CD4-positive, alpha-beta T cell treated with Interleukin-6 at 100 ng/mL for 8 hours (primary cell): ENCODE measurements around the gene GNS.
"Not testable (repeated sequence)": the region's sequence is repeated elsewhere in the genome, so short reads cannot be mapped to it uniquely, and the experiment has no call there.

Source experiments
- DNase-seq: peaks from one replicate; pipeline ENCODE4 v3.0.0-alpha.2; 2020; ENCODE audit warnings: mixed read lengths, low spot score

Gene GNS

DNA sequence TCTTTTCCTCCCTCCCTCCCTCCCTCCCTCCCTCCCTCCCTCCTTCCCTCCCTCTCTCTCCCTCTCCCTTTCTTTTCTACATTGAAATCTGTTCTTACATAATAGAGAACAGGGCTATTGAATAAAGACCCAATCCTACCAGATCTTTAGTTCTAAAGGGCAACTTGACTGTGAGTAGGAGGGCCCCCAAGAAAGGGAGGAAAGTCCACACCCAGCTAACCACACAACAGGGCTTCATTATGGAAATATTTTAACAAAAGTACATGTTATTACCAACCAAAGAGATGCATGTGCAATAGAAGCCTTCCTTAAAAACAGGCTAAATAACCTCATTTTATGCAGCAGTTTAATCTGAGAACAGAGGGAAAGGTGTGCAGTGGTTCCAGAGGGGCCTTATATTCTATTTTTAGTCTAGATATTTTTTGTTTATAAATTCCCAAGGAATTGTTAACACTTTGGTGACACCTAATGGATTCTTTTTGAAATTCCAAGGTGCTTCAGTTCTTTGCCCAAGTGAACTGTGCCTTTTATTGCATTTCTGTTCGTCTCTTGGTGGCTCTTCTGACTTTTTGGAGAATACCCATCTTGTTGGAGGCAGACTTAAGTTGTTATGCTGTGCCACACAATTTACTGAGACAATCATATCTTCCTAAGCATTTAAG is 63.0 kb downstream of the GNS start:
- peak; percentile 20 for DNase-seq

DNA sequence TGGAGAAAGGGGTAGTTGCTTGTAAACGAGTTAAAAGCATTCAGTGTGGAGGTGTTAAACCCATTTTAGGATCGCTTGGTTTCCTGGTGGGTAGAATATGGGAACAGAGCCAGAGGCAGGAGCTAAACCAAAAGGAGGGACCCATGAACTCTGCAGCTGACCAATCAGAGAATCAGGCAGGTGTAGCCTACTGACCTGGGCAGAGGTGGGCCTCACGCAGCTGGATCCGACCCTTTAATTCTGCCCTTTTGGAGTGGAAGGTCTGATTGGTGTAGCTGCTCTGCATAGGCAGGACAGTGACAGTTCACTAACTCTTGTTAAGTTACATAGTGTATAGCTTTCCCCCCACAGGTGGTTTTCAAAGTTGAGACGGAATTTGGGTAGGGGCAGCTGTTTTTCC is 63.7 kb downstream of the GNS start:
- DNase-seq: no peak

GRCh38 chr12:64694130-64695040 is 64.8 kb downstream of the GNS start:
- no peak for DNase-seq

DNA sequence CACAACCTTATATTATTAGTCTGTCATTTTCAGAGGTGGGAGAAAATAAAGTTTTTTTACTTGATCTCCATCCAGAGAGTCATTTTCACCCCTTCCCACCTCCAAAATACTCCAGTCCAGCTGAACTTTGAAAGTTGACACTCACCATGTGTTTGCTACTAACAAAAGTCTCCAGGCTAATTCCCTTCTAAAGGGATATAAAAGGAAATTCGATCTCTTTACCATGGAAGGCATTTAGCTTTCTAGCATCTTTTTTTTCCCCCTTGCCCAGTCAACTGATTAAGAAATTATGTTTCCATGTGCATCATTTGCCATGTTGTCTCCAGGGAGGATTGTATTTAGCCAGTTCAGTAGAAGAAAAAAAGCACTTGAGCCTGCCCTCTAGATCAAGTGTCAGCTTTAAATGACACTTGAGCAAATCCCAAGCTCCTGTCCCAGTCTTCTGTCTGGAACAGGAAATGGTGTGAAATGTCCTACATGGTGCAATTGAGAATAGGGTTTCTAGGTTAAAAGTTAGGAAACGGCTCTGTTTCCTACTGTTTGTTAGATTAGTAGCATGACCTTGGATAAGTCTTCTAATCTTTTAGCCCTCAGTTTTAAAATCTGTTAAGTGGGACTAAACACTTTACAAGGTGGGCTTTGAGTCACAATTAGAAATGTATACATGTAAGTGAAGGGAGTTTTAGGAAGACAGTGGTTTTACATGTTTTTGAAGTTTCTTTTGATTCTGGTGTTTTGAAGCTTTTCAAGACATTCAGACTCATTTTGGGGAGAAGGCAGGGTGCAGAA is 67.2 kb downstream of the GNS start:
- DNase-seq: no peak

GRCh38 chr12:64691227-64691794 is 67.9 kb downstream of the GNS start:
- no peak for DNase-seq

DNA sequence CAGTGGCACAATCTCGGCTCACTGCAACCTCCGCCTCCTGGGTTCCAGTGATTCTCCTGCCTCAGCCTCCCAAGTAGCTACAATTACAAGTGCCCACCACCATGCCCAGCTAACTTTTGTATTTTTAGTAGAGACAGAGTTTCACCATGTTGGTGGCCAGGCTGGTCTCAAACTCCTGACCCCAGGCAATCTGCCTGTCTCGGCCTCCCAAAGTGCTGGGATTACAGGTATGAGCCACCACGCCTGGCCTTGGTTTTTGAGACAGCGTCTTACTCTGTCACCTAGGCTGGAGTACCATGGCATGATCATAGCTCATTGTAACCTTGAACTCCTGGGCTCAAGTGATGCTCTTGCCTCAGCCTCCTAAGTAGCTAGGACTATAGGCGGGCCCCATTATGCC is 69.0 kb downstream of the GNS start:
- not testable (repeated sequence) for DNase-seq

GRCh38 chr12:64688715-64689114 is 70.5 kb downstream of the GNS start:
- no peak for DNase-seq

DNA sequence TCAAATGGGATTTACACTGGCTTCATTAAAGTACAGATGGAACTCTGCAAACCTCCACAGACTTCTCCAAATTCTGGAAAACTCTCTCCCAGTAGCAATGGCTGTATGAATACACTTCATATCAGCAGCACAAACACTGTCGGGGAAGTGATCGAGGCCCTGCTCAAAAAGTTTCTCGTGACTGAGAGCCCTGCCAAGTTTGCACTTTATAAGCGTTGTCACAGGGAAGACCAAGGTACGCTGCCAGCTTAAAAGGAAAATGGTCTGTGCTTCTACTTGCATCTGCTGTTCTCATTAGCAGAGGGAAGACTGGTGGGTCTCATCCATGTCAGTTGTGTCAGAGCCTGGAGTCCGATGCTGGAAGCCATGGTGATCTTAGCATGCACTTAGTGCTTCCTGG is 71.0 kb downstream of the GNS start:
- no peak for DNase-seq

DNA sequence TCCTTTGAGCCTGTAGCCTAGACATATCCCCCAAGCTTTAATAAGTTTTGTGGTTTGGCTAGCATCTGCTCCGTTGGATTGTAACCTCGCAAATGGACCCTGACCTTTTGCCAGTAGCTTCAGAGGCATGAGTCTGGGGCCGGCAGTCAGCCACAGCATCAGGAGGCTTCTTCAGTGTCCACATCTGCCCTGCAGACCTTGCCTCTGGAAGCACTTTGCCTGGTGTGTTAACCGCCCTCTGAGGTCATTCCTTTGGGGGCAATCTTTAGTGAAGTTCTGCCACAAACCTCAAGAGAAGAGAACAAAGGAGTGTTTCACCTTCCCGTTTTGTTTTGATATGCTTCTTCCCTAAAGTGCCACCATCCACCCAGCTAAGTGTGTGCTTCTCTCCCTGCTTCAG is 71.4 kb downstream of the GNS start:
- DNase-seq: no peak

GRCh38 chr12:64685605-64686004 is 73.6 kb downstream of the GNS start:
- DNase-seq: no peak

DNA sequence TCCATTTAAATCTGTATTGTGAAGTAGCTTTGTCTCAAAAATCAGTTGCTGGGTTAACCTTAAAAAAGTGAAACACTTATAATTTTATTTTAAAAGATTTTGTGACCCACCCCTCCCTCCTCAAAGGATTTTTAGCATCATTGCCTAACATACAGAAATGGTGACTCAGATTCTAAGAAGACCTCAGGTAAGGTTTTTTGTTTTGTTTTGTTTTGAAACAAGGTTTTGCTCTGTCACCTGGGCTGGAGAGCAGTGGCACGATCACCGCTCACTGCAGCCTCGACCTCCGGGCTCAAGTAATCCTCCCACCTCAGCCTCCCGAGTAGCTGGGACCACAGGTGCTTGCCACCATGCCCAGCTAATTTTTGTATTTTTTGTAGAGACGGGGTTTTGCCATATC is 74.2 kb downstream of the GNS start:
- DNase-seq: peak; percentile 26

DNA sequence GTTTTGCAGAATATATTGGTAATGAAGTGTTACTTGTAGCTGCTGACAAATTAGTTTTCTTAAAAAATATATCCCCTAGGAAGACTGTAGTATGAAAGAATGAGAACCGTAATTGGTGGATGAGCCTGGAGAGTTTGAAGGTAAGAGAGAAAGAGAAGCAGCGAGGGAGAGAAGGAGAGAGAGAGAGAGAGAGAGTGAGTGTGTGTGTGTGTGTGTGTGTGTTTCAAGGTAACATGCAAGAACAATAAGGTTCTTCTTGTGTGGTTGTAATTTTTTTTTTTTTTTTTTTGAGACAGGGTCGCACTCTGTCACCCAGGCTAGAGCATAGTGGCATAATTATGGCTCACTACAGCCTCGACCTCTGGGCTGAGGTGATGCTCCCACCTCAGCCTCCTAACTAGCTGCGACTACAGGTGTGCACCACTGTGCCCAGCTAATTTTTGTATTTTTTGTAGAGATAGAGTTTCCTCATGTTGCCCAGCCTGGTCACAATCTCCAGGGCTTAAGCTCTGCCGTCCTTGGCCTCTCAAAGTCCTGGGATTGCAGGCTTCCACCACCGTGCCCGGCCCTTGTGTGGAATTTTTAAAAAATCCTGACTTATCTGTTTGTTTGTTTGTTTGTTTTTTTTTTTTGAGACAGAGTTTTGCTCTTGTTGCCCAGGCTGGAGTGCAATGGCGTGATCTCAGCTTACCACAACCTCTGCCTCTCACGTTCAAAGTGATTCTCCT is 75.2 kb downstream of the GNS start:
- DNase-seq: no peak

GRCh38 chr12:64682572-64683277 is 76.5 kb downstream of the GNS start:
- no peak for DNase-seq

- no peak for DNase-seq
Observed at GRCh38 chr12:64681200-64682052, 77.8 kb downstream of the GNS start.

- no peak for DNase-seq
Observed at GRCh38 chr12:64680235-64680634, 79.0 kb downstream of the GNS start.

DNA sequence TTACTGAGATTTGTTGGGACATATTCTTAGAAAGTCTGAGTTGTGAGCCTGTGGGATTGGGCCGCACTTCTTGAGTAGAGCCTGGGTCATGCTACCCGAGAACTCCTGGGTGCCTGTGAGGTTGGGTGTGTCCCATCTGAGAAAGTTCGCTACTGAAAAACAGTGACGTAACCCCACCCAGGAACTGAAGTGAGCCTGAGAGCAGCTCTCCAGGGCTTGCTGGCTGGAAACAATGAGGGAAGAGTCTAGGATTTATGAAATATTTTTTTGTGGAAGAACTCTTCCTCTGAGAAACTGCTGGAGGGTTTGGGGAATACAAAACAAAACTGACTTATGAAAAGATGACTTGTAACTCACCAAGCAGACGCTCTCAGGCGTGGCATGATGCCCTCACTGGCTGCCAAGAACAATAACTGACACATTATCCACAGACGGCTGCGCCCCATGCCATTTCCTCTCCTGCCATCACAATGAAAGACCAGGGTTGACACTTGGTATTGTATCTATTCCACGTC is 79.7 kb downstream of the GNS start:
- DNase-seq: peak; percentile 69

GRCh38 chr12:64678835-64679234 is 80.4 kb downstream of the GNS start:
- no peak for DNase-seq

- no peak for DNase-seq
Observed at GRCh38 chr12:64678248-64678647, 81.0 kb downstream of the GNS start.

DNA sequence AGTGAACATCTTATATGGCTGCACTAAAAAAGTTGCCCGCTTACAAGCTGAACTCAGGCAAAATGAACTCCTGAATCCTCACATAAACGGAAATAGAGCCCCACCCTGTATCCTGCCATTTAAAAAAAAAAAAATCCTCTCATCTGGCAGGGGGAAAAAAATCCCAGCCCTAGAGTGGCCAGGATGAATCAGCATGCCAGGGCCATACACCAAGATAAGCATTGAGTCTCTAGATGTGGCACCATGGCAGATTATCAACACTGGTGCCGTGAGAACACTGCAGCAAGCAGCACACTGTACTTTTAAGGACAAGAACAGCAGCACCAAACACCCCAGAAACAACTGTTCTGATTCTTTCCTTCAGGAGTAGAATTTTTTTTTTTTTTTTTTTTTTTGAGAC is 83.4 kb downstream of the GNS start:
- DNase-seq: no peak
